Gastroesophageal sphincter (tissue), 4 donors: ENCODE results near the gene NCAPD2. TPM values are rescaled to one million over a fixed set of nuclear protein-coding genes. Genes with fewer than 3 reads are reported as not detected.
"Not testable (repeated sequence)": the region's sequence is repeated elsewhere in the genome, so short reads cannot be mapped to it uniquely, and the experiment has no call there.

Experiments used
- ATAC-seq: fragments of 150-250 bp; one replicate; pipeline ENCODE4 v1.9.1; 2016; ENCODE audit warnings: mild to moderate bottlenecking, moderate library complexity
- H3K27ac ChIP-seq, 4 donors: fragments of 200-600 bp; sonication (generic) in 3 of 4; 1 replicate in 3 of 4; 2 replicates in 1 of 4; pipeline ENCODE4 v1.5.1; 2016 to 2019
- H3K27me3 ChIP-seq: fragments of 200-600 bp; sonication (generic); one replicate; pipeline ENCODE4 v1.5.1; 2019
- H3K36me3 ChIP-seq, 2 donors: fragments of 200-600 bp; sonication (generic); one replicate each; pipeline ENCODE4 v1.5.1; 2019; ENCODE audit warnings: control low read depth in 1 of 2
- H3K4me1 ChIP-seq, 3 donors: fragments of 200-600 bp; sonication (generic); 1 replicate in 2 of 3; 2 replicates in 1 of 3; pipeline ENCODE4 v1.5.1; 2016 to 2019; ENCODE audit warnings: control low read depth in 2 of 3
- H3K4me3 ChIP-seq, 2 donors: fragments of 200-600 bp; sonication (generic); one replicate each; pipeline ENCODE4 v1.5.1; 2019; ENCODE audit warnings: mild to moderate bottlenecking in 1 of 2, moderate library complexity in 1 of 2
- H3K9me3 ChIP-seq, 3 donors: fragments of 200-600 bp; sonication (generic); one replicate each; pipeline ENCODE4 v1.5.1; 2017 to 2019; ENCODE audit warnings: control low read depth in 2 of 3
- CTCF ChIP-seq, 4 experiments: fragments of 200-600 bp in 2 of 4; fragments of 450-650 bp in 2 of 4; sonication (generic) in 1 of 4; IDR thresholded peaks; one replicate each; pipeline ENCODE4 v1.5.1; 2017 to 2019; ENCODE audit warnings: antibody characterized with exemption in 4 of 4, mild to moderate bottlenecking in 2 of 4, moderate library complexity in 2 of 4
- EP300 ChIP-seq: sonication (generic); formaldehyde crosslinking; IDR thresholded peaks from one replicate; pipeline ENCODE4 v1.6.1; 2017; ENCODE audit warnings: antibody characterized with exemption, mild to moderate bottlenecking
- POLR2A ChIP-seq, 2 donors: fragments of 450-650 bp; IDR thresholded peaks; one replicate each; pipeline ENCODE4 v1.6.1; 2017; ENCODE audit warnings: antibody characterized with exemption in 2 of 2, mild to moderate bottlenecking in 2 of 2, moderate library complexity in 1 of 2
- POLR2AphosphoS5 ChIP-seq: sonication (generic); formaldehyde crosslinking; IDR thresholded peaks from one replicate; pipeline ENCODE4 v1.6.1; 2017; ENCODE audit warnings: antibody characterized with exemption
- WGBS, 2 donors: methylation state at CpG; one replicate each; pipeline ENCODE4 v1.1.5; 2018; ENCODE audit warnings: low coverage in 1 of 2; 5-methylcytosine and 5-hydroxymethylcytosine counted together
- total RNA-seq, 4 donors: library from RNA; depleted of rRNA; stranded (reverse); fragments of >200 nt; gene quantifications; one replicate each; pipeline ENCODE4 v1.1.0, GENCODE V29; 2016

NCAPD2 gene
- total RNA-seq, 4 donors from 2014 or later: 21.2 to 28.0 (median 24.8) TPM

- Histone ChIP-seq H3K27me3 (peaks cover 3% of the 10 kb centered on the region), H3K27ac (no peak overlapping the region), H3K4me3 (no peak overlapping the region), H3K9me3 (no peaks in the 10 kb centered on the region), H3K4me1 (no peaks in the 10 kb centered on the region), H3K36me3 (no peaks in the 10 kb centered on the region)
- no CpG with 5 or more reads among the region's 20 CpGs for WGBS, 2 donors
- no peak for TF ChIP-seq POLR2A (IDR thresholded peaks at IDR 0.05)
- TF ChIP-seq POLR2AphosphoS5: no peak
- no peak for TF ChIP-seq EP300
- no peak for TF ChIP-seq CTCF (IDR thresholded peaks at IDR 0.05)
- ATAC-seq: no peak
Observed at GRCh38 chr12:6478416-6478815, 15.5 kb upstream of the NCAPD2 start.

DNA sequence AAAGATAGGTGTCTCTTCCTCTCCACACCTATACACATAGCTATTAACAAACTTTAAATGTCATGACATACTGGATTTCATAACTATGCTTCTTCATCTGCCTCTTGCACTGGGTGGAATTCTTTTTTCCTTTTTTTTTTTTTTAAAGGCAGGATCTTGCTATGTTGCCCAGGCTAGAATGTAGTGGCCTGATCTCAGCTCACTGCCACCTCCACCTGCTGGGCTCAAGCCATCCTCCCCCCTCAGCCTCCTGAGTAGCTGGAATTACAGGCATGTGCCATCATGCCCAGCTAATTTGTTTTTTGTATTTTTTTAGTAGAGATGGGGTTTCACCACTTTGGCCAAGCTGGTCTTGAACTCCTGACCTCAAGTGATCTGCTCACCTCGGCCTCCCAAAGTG is 5.7 kb upstream of the NCAPD2 start:
- Histone ChIP-seq H3K4me3 (no peak overlapping the region), H3K4me1 (peaks cover 0 to 15% (median 0%) of the 10 kb centered on the region in 3 donors), H3K27ac (no peak overlapping the region), H3K27me3 (no peaks in the 10 kb centered on the region), H3K9me3 (no peaks in the 10 kb centered on the region), H3K36me3 (peaks cover 0 to 18% of the 10 kb centered on the region in 2 donors)
- no peak for ATAC-seq
- TF ChIP-seq POLR2A (IDR thresholded peaks at IDR 0.05): no peak
- TF ChIP-seq CTCF (IDR thresholded peaks at IDR 0.05): no peak
- TF ChIP-seq POLR2AphosphoS5: no peak
- no peak for TF ChIP-seq EP300
- WGBS, 2 donors: 88% methylated on average over 1 of the region's 1 CpG; no CpG with 5 or more reads in 1 of the 2 donors

- Histone ChIP-seq H3K9me3 (no peaks in the 10 kb centered on the region), H3K4me3 (no peak overlapping the region), H3K36me3 (peaks cover 0 to 18% of the 10 kb centered on the region in 2 donors), H3K4me1 (peaks cover 1 to 18% (median 2%) of the 10 kb centered on the region in 3 donors), H3K27ac (no peak overlapping the region), H3K27me3 (no peaks in the 10 kb centered on the region)
- 23 to 71% methylated on average over 2 to 4 of the region's 4 CpGs for WGBS, 2 donors
- ATAC-seq: no peak
- TF ChIP-seq CTCF (IDR thresholded peaks at IDR 0.05): no peak
- TF ChIP-seq POLR2A (IDR thresholded peaks at IDR 0.05): no peak
- TF ChIP-seq EP300: no peak
- TF ChIP-seq POLR2AphosphoS5: no peak
Observed at GRCh38 chr12:6489449-6489848, 4.5 kb upstream of the NCAPD2 start.

DNA sequence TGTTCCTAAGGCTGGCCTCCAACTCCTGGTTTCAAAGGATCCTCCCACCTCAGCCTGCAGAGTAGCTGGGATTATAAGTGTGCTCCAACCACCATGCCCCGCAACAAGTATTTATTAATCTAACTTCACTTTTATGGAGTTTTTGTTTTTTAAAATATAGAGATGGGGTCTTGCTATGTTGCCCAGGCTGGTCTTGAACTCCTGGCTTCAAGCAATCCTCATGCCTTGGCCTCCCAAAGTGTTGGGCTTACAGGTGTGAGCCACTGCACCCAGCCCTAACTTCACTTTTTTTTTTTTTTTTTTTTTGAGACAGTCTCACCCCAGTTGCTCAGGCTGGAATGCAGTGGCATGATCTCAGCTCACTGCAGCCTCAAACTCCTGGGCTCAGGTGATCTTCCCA is 3.2 kb upstream of the NCAPD2 start:
- 100% methylated on average over 1 of the region's 1 CpG; no CpG with 5 or more reads in 1 of the 2 donors for WGBS, 2 donors
- H3K4me1 ChIP-seq: peaks cover 6 to 30% (median 7%) of the 10 kb centered on the region in 3 donors
- peaks cover 0 to 18% of the 10 kb centered on the region in 2 donors for H3K36me3 ChIP-seq
- H3K27me3 ChIP-seq, ATAC-seq, H3K4me3 ChIP-seq, H3K9me3 ChIP-seq, H3K27ac ChIP-seq: not testable (repeated sequence)

- no peaks in the 10 kb centered on the region for H3K27me3 ChIP-seq
- no peaks in the 10 kb centered on the region for H3K9me3 ChIP-seq
- H3K27ac ChIP-seq: peak within 1 kb of the TSS; percentile 93 to 99 (median 98)
- H3K36me3 ChIP-seq: peaks cover 0 to 38% of the 10 kb centered on the region in 2 donors
- H3K4me1 ChIP-seq: peaks cover 6 to 48% (median 7%) of the 10 kb centered on the region in 3 donors
- ATAC-seq: peak; percentile 95
- TF ChIP-seq CTCF (IDR thresholded peaks at IDR 0.05) (no peak), POLR2AphosphoS5 (peak; percentile 91), POLR2A (IDR thresholded peaks at IDR 0.05) (peak; percentile 69 to 77), EP300 (no peak)
- 0 to 2% methylated on average over 5 to 13 of the region's 39 CpGs for WGBS, 2 donors
- peak within 1 kb of the TSS; percentile 84 to 97 for H3K4me3 ChIP-seq
Observed at GRCh38 chr12:6492838-6493496, 935 bp upstream of the NCAPD2 start, which contains the start of gene MRPL51. Gene MRPL51, minus strand, starts transcription at chr12:6493262. Its CDS starts 126 bp downstream, at chr12:6493136.
